Tibial nerve (tissue), 4 donors: ENCODE data around the gene ULBP1.

Source experiments
- EP300 ChIP-seq, 2 donors: sonication (generic); formaldehyde crosslinking; IDR thresholded peaks; one replicate each; pipeline ENCODE4 v1.6.1; 2017; ENCODE audit warnings: antibody characterized with exemption in 2 of 2, mild to moderate bottlenecking in 1 of 2
- POLR2A ChIP-seq, 2 donors: fragments of 450-650 bp; IDR thresholded peaks; one replicate each; pipeline ENCODE4 v1.6.1; 2017; ENCODE audit warnings: antibody characterized with exemption in 2 of 2, mild to moderate bottlenecking in 2 of 2, moderate library complexity in 2 of 2
- TF ChIP-seq, protein P1 (sequence below), 5 experiments: fragments of 200-600 bp in 3 of 5; fragments of 450-650 bp in 2 of 5; sonication (generic) in 3 of 5; IDR thresholded peaks; one replicate each; pipeline ENCODE4 v1.5.1; 2016 to 2019; ENCODE audit warnings: antibody characterized with exemption in 5 of 5, mild to moderate bottlenecking in 3 of 5, moderate library complexity in 2 of 5

GRCh38 chr6:149984773-149985172, 21.0 kb downstream of the ULBP1 start:
- TF ChIP-seq POLR2A (IDR thresholded peaks at IDR 0.05) (no peak), EP300 (IDR thresholded peaks at IDR 0.05) (no peak)
- TF ChIP-seq, protein P1, sequence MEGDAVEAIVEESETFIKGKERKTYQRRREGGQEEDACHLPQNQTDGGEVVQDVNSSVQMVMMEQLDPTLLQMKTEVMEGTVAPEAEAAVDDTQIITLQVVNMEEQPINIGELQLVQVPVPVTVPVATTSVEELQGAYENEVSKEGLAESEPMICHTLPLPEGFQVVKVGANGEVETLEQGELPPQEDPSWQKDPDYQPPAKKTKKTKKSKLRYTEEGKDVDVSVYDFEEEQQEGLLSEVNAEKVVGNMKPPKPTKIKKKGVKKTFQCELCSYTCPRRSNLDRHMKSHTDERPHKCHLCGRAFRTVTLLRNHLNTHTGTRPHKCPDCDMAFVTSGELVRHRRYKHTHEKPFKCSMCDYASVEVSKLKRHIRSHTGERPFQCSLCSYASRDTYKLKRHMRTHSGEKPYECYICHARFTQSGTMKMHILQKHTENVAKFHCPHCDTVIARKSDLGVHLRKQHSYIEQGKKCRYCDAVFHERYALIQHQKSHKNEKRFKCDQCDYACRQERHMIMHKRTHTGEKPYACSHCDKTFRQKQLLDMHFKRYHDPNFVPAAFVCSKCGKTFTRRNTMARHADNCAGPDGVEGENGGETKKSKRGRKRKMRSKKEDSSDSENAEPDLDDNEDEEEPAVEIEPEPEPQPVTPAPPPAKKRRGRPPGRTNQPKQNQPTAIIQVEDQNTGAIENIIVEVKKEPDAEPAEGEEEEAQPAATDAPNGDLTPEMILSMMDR (IDR thresholded peaks at IDR 0.05) = no peak
